GM23338 (cell line): ENCODE measurements around the gene TPO. TPM values are rescaled to one million over a fixed set of nuclear protein-coding genes. Genes with fewer than 3 reads are reported as not detected.
A peak's percentile ranks its signal among the peaks of the same experiment; 100 is the strongest.

Experiments used
- ATAC-seq: fragments of 200-7000 bp; cut with Tn5 transposase; 3 replicates; pipeline ENCODE4 v1.9.1; 2020
- DNase-seq: peaks from one replicate; pipeline ENCODE4 v3.0.0-alpha.2; 2015; ENCODE audit warnings: low spot score
- H2AFZ ChIP-seq: fragments of 200-600 bp; sonication (generic); 2 replicates; pipeline ENCODE4 v1.8.0; 2016; ENCODE audit warnings: antibody characterized with exemption, mild to moderate bottlenecking, moderate library complexity
- H3F3A ChIP-seq: fragments of 200-600 bp; sonication (generic); replicated peaks from 2 replicates; pipeline ENCODE4 v1.8.0; 2017; ENCODE audit warnings: antibody characterized with exemption, mixed run types, low read depth
- H3K27ac ChIP-seq: fragments of 200-600 bp; sonication (generic); 2 replicates; pipeline ENCODE4 v1.6.1; 2016; ENCODE audit warnings: low read depth
- H3K27me3 ChIP-seq: fragments of 200-600 bp; sonication (generic); 2 replicates; pipeline ENCODE4 v1.8.0; 2016; ENCODE audit warnings: mild to moderate bottlenecking, mixed run types, moderate library complexity; ENCODE audit not compliant: insufficient read depth
- H3K36me3 ChIP-seq: fragments of 200-600 bp; sonication (generic); 2 replicates; pipeline ENCODE4 v1.8.0; 2016; ENCODE audit warnings: mild to moderate bottlenecking; ENCODE audit not compliant: insufficient read depth
- H3K4me1 ChIP-seq: fragments of 200-600 bp; sonication (generic); 2 replicates; pipeline ENCODE4 v1.8.0; 2016; ENCODE audit warnings: mild to moderate bottlenecking, moderate library complexity; ENCODE audit not compliant: insufficient read depth
- H3K4me2 ChIP-seq: fragments of 200-600 bp; sonication (generic); 2 replicates; pipeline ENCODE4 v1.7.1; 2017; ENCODE audit warnings: mixed run types
- H3K4me3 ChIP-seq: fragments of 200-600 bp; sonication (generic); 2 replicates; pipeline ENCODE4 v1.6.1; 2016; ENCODE audit warnings: mixed run types
- H3K79me2 ChIP-seq: fragments of 200-600 bp; sonication (generic); replicated peaks from 2 replicates; pipeline ENCODE4 v1.8.0; 2017; ENCODE audit warnings: mild to moderate bottlenecking; ENCODE audit not compliant: insufficient read depth
- H3K9me2 ChIP-seq: fragments of 200-600 bp; sonication (generic); 2 replicates; pipeline ENCODE4 v1.8.0; 2017; ENCODE audit not compliant: insufficient read depth
- H4K20me1 ChIP-seq: fragments of 200-600 bp; sonication (generic); replicated peaks from 2 replicates; pipeline ENCODE4 v1.8.0; 2017; ENCODE audit warnings: mild to moderate bottlenecking; ENCODE audit not compliant: insufficient read depth
- H3K27ac Mint-ChIP-seq: 2 replicates; pipeline ENCODE4 v1.8.0; 2020; ENCODE audit warnings: inconsistent platforms, mild to moderate bottlenecking, moderate library complexity, mixed read lengths
- H3K27me3 Mint-ChIP-seq: 3 replicates; pipeline ENCODE4 v1.8.0; 2022; ENCODE audit warnings: low read depth, mild to moderate bottlenecking, moderate library complexity, mixed read lengths, inconsistent platforms; ENCODE audit not compliant: insufficient read depth, poor library complexity
- H3K36me3 Mint-ChIP-seq: 3 replicates; pipeline ENCODE4 v1.8.0; 2021; ENCODE audit warnings: low read depth, mild to moderate bottlenecking, inconsistent platforms, moderate library complexity, mixed read lengths
- H3K4me1 Mint-ChIP-seq: 3 replicates; pipeline ENCODE4 v1.8.0; 2020; ENCODE audit warnings: mild to moderate bottlenecking, inconsistent platforms, mixed read lengths
- H3K4me3 Mint-ChIP-seq: 3 replicates; pipeline ENCODE4 v1.8.0; 2021; ENCODE audit warnings: moderate library complexity, mild to moderate bottlenecking, inconsistent platforms, mixed read lengths
- H3K9me3 Mint-ChIP-seq: 3 replicates; pipeline ENCODE4 v1.8.0; 2020; ENCODE audit warnings: moderate library complexity, mild to moderate bottlenecking, inconsistent platforms, mixed read lengths
- EZH2 ChIP-seq: fragments of 200-600 bp; sonication (generic); IDR thresholded peaks from one replicate; pipeline ENCODE4 v1.8.0; 2017; ENCODE audit warnings: antibody characterized with exemption, mild to moderate bottlenecking, low read depth; ENCODE audit not compliant: unreplicated experiment
- EZH2phosphoT487 ChIP-seq: fragments of 200-600 bp; sonication (generic); IDR thresholded peaks from one replicate; pipeline ENCODE4 v1.8.1; 2018; ENCODE audit warnings: antibody characterized with exemption; ENCODE audit not compliant: unreplicated experiment
- NANOG ChIP-seq: IDR thresholded peaks from 2 replicates; pipeline ENCODE4 v1.6.1; 2016; ENCODE audit warnings: antibody characterized with exemption, borderline replicate concordance
- ZNF114 ChIP-seq: fragments of 250-450 bp; sonication (Bioruptor Pico); IDR thresholded peaks from 2 replicates; pipeline ENCODE4 v1.5.0; 2020; ENCODE audit warnings: mild to moderate bottlenecking, moderate library complexity
- ZNF331 ChIP-seq: fragments of 250-450 bp; sonication (Bioruptor Pico); IDR thresholded peaks from 2 replicates; pipeline ENCODE4 v1.5.0; 2020; ENCODE audit warnings: low read depth, mild to moderate bottlenecking, moderate library complexity
- polyA plus RNA-seq: library from polyadenylated mRNA; unstranded; fragments of >200 nt; fragmentation: Nextera tagmentation; extraction: Ambion mirVana; gene quantifications from 2 replicates; pipeline ENCODE4 v1.2.1, GENCODE V29; 2016
- total RNA-seq: library from RNA; depleted of rRNA; stranded (reverse); fragments of >200 nt; shearing (Covaris generic); gene quantifications from 2 replicates; pipeline ENCODE4 v1.2.3, GENCODE V29; 2014
- TF ChIP-seq, protein P1 (sequence below), 2 experiments: fragments of 200-600 bp in 1 of 2; sonication (generic) in 1 of 2; conservative IDR thresholded peaks; 2 replicates each; pipeline versions ENCODE4 v1.5.1 to v1.6.1; 2016 to 2017; ENCODE audit warnings: antibody characterized with exemption in 2 of 2, low read depth in 2 of 2, mild to moderate bottlenecking in 2 of 2, moderate library complexity in 1 of 2
- TF ChIP-seq, protein P2 (sequence below): IDR thresholded peaks from 2 replicates; pipeline ENCODE4 v1.6.1; 2016; ENCODE audit warnings: antibody characterized with exemption
- TF ChIP-seq, protein P3 (sequence below): fragments of 250-450 bp; sonication (Bioruptor Pico); IDR thresholded peaks from 2 replicates; pipeline ENCODE4 v1.5.0; 2020; ENCODE audit warnings: mild to moderate bottlenecking, moderate library complexity

The TPO gene
- total and polyA plus RNA-seq, 2 experiments from 2014 or later = 0.74 TPM; not detected in 1

DNA sequence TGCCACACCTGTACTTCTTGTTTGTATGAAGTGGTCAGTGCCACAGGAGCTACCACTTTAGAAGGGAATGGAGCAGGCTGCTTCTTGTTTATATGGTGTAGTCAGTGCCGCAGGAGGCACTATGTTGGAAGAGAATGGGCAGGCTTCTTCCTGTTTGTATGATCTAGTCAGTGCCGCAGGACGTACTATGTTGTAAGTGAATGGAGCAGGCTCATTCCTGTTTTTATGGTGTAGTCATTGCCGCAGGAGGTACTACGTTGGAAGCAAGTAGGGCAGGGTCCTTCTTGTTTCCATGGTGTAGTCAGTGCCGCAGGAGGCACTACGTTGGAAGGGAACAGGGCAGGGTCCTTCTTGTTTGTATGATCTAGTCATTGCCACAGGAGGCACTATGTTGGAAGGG lies 27.3 kb downstream of the TPO start:
- no peaks in the 10 kb centered on the region for H4K20me1 ChIP-seq
- no peaks in the 10 kb centered on the region for H3K9me2 ChIP-seq
- no peaks in the 10 kb centered on the region for H3K27me3 ChIP-seq
- DNase-seq (no peak), ATAC-seq (no peak)
- H3K27ac ChIP-seq = no peak overlapping the region
- no peaks in the 10 kb centered on the region for H3K4me1 Mint-ChIP-seq
- H3K27me3 Mint-ChIP-seq = peaks cover 6% of the 10 kb centered on the region
- peaks cover 20% of the 10 kb centered on the region for H3K9me3 Mint-ChIP-seq
- no peak overlapping the region for H3K4me2 ChIP-seq
- no peaks in the 10 kb centered on the region for H3K79me2 ChIP-seq
- no peak overlapping the region for H3K27ac Mint-ChIP-seq
- no peak overlapping the region for H3K4me3 ChIP-seq
- no peaks in the 10 kb centered on the region for H3K4me1 ChIP-seq
- H3F3A ChIP-seq = no peaks in the 10 kb centered on the region
- H3K36me3 ChIP-seq = no peaks in the 10 kb centered on the region
- H3K36me3 Mint-ChIP-seq = no peaks in the 10 kb centered on the region; the same call in 2 of the 3 replicates
- no peak overlapping the region for H3K4me3 Mint-ChIP-seq
- TF ChIP-seq ZNF331 (CRISPR knock-in tag) = no peak
- TF ChIP-seq EZH2 = no peak
- TF ChIP-seq ZNF114 = no peak
- no peak for TF ChIP-seq NANOG
- TF ChIP-seq, protein P1, sequence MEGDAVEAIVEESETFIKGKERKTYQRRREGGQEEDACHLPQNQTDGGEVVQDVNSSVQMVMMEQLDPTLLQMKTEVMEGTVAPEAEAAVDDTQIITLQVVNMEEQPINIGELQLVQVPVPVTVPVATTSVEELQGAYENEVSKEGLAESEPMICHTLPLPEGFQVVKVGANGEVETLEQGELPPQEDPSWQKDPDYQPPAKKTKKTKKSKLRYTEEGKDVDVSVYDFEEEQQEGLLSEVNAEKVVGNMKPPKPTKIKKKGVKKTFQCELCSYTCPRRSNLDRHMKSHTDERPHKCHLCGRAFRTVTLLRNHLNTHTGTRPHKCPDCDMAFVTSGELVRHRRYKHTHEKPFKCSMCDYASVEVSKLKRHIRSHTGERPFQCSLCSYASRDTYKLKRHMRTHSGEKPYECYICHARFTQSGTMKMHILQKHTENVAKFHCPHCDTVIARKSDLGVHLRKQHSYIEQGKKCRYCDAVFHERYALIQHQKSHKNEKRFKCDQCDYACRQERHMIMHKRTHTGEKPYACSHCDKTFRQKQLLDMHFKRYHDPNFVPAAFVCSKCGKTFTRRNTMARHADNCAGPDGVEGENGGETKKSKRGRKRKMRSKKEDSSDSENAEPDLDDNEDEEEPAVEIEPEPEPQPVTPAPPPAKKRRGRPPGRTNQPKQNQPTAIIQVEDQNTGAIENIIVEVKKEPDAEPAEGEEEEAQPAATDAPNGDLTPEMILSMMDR (conservative IDR thresholded peaks at IDR 0.05; ENCODE audit: low read depth in 2 of 2) = 0 out of 4 replicates have a peak, but pooled peaks of 1 of the 2 experiments have one; percentile 0
- TF ChIP-seq, protein P2, sequence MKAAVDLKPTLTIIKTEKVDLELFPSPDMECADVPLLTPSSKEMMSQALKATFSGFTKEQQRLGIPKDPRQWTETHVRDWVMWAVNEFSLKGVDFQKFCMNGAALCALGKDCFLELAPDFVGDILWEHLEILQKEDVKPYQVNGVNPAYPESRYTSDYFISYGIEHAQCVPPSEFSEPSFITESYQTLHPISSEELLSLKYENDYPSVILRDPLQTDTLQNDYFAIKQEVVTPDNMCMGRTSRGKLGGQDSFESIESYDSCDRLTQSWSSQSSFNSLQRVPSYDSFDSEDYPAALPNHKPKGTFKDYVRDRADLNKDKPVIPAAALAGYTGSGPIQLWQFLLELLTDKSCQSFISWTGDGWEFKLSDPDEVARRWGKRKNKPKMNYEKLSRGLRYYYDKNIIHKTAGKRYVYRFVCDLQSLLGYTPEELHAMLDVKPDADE = no peak
- TF ChIP-seq EZH2phosphoT487 = no peak
- TF ChIP-seq, protein P3, sequence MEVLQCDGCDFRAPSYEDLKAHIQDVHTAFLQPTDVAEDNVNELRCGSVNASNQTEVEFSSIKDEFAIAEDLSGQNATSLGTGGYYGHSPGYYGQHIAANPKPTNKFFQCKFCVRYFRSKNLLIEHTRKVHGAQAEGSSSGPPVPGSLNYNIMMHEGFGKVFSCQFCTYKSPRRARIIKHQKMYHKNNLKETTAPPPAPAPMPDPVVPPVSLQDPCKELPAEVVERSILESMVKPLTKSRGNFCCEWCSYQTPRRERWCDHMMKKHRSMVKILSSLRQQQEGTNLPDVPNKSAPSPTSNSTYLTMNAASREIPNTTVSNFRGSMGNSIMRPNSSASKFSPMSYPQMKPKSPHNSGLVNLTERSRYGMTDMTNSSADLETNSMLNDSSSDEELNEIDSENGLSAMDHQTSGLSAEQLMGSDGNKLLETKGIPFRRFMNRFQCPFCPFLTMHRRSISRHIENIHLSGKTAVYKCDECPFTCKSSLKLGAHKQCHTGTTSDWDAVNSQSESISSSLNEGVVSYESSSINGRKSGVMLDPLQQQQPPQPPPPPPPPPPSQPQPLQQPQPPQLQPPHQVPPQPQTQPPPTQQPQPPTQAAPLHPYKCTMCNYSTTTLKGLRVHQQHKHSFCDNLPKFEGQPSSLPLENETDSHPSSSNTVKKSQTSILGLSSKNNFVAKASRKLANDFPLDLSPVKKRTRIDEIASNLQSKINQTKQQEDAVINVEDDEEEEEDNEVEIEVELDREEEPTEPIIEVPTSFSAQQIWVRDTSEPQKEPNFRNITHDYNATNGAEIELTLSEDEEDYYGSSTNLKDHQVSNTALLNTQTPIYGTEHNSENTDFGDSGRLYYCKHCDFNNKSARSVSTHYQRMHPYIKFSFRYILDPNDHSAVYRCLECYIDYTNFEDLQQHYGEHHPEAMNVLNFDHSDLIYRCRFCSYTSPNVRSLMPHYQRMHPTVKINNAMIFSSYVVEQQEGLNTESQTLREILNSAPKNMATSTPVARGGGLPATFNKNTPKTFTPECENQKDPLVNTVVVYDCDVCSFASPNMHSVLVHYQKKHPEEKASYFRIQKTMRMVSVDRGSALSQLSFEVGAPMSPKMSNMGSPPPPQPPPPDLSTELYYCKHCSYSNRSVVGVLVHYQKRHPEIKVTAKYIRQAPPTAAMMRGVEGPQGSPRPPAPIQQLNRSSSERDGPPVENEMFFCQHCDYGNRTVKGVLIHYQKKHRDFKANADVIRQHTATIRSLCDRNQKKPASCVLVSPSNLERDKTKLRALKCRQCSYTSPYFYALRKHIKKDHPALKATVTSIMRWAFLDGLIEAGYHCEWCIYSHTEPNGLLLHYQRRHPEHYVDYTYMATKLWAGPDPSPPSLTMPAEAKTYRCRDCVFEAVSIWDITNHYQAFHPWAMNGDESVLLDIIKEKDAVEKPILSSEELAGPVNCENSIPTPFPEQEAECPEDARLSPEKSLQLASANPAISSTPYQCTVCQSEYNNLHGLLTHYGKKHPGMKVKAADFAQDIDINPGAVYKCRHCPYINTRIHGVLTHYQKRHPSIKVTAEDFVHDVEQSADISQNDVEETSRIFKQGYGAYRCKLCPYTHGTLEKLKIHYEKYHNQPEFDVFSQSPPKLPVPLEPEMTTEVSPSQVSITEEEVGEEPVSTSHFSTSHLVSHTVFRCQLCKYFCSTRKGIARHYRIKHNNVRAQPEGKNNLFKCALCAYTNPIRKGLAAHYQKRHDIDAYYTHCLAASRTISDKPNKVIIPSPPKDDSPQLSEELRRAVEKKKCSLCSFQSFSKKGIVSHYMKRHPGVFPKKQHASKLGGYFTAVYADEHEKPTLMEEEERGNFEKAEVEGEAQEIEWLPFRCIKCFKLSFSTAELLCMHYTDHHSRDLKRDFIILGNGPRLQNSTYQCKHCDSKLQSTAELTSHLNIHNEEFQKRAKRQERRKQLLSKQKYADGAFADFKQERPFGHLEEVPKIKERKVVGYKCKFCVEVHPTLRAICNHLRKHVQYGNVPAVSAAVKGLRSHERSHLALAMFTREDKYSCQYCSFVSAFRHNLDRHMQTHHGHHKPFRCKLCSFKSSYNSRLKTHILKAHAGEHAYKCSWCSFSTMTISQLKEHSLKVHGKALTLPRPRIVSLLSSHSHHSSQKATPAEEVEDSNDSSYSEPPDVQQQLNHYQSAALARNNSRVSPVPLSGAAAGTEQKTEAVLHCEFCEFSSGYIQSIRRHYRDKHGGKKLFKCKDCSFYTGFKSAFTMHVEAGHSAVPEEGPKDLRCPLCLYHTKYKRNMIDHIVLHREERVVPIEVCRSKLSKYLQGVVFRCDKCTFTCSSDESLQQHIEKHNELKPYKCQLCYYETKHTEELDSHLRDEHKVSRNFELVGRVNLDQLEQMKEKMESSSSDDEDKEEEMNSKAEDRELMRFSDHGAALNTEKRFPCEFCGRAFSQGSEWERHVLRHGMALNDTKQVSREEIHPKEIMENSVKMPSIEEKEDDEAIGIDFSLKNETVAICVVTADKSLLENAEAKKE (CRISPR knock-in tag) = no peak
- H2AFZ ChIP-seq = no peak overlapping the region
